HG02938 (cell line): ENCODE data around the gene ATP2B1.
A peak's percentile ranks its signal among the peaks of the same experiment; 100 is the strongest.

ENCODE experiments used
- ATAC-seq: cut with Tn5 transposase; IDR thresholded peaks from one replicate; pipeline ENCODE4 v1.9.1; 2021; ENCODE audit warnings: mild to moderate bottlenecking, moderate library complexity; ENCODE audit not compliant: unreplicated experiment

Gene ATP2B1

GRCh38 chr12:89597770-89598169 is 110.9 kb downstream of the ATP2B1 start:
- ATAC-seq: peak; percentile 67

DNA sequence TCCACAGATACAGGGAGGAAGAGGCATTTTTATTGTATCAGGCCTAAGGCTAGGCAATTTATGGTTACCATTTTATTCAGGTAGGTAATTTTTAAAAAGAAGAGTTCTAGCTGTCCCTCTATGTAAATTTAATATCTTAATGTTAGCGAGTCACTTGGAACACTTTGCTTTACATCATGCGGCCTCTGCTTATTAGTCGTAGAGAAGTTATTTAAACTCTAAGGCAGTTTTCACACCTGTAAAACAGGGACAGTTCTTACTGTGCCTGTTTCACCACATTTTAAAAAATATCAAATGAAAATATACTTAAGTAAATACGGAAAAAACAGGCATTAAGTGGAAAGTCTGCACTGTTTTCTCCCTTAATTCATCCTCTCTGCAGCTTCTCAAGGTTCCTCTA is 111.4 kb downstream of the ATP2B1 start:
- ATAC-seq: no peak

- no peak for ATAC-seq
These were observed 114.8 kb downstream of the ATP2B1 start for GRCh38 chr12:89593873-89594272.

GRCh38 chr12:89593233-89593632 is 115.4 kb downstream of the ATP2B1 start:
- no peak for ATAC-seq

DNA sequence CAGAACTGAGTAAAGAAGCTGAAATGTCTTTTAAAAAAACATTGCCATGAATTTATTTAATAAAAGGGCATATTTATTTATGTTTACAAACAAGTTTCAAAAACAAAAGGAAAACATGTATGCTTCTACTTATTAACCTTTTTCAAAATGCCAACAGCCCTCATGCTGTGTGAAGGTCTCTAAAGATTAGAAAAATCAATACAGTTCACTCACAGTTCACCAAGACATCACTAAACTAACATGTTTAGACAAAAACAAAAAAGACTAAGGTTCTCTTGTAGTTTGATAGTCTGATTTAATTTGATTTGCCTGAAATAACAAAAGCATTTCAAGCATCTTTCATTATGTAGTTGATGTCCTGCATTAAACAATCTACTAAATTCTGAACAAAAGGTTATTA is 118.9 kb downstream of the ATP2B1 start:
- ATAC-seq: no peak

GRCh38 chr12:89578499-89578898 is 130.1 kb downstream of the ATP2B1 start:
- no peak for ATAC-seq

GRCh38 chr12:89576572-89577220 is 131.9 kb downstream of the ATP2B1 start:
- no peak for ATAC-seq

DNA sequence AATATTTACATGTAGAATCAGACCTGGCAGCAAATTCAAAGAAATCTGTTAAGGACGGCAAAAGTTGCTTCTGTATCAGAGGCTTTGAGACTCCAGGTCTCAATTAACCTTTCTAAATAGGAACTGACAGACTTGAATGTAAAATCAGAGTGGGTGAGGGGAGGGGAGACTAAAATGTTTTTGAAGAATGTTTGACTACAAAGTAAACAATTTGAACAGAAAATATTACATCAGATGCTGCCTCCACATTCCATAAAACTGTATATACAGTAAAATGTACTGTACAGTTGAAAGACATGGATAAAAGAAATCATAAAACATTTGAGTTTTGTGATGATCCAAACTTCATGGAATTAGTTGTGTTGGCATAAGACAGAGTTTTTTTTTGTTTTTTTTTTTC is 133.3 kb downstream of the ATP2B1 start:
- no peak for ATAC-seq

DNA sequence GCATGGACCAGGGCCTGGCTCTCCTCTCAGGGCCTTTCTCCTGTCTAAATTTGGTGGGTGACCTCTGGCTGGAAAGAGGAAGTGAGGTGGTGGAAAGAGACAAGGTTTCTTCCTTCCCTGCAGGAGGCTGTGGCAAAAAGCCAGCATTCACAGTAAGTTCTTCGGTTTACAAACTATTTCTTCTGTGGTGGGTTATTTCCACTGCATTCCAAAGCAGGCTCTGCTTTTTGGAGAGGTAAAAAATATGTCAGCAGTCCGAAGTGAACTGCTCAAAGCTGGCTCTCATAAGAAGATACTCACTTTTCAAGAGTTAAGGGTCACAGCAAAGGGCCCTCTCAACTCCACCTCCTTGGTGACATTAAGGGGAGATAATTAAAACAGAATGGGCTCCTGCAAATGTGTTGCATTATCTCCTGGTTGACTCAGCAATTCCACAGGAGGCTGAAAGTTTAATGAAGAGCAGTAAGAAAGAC is 133.9 kb downstream of the ATP2B1 start:
- no peak for ATAC-seq

DNA sequence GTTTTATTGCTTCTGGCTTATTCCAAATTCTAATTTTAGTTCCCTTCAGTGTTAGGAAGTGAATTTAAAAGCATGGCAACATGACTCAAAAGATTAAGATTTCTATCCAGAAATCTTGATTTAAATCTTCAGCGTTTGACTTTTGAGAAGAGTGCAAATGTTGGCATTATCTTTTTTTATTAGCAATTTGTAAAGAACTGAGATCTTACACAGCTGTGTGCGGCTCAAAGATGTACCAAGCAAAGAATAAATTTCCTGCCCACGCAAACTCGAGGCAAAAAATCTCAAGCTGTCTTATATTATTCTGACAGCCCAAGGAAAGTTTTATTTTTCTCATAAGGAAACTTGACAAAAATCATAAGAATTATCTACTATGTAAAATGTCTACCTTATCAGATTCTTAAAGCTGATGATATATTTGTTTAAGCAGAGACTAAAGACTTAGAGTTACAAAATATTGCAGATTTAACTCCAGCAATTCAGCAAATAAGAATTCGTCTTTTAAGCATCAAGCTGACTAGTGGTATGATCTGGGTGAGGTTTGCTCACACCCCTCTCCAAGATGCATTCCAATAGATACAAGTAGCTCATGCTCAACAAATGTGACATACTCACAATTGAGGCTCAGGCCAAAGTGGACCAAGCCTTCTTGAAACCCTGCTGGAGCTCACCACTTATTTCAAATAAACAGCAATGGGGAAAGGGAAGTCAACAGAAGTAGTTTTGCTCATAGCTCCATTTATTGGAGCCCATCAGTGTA is 135.4 kb downstream of the ATP2B1 start:
- no peak for ATAC-seq

DNA sequence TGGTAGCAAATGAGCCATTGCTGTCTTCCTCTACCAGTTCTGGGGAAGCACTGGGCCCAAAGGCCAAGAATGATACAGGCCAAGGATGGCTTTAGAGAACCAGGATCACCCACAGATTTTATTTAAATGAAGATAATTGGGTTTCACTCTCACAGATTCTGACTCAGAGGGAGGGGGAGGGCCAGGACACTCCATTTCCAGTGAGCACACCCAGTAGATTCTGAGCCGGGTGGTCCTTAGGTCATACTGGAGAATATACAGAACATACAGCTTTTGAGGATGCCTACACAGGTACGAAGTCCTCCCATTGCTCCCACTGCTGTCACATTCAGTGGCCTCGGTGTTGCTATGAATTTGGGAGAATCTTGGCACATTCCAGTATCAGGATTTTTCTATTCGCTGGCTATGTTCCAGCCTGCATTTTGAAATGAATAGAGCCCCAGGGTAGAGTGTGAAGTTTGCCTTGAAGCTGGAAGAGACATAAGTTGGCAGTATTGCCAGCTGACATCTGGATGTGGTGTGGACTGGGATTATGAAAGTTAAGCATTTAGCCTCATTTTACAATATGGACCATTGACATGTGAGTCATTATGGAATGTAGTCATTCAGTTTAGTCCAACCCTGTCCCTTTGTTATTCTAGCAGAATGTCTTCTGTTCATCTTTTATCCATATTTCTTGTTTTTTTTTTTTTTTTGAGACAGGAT is 137.0 kb downstream of the ATP2B1 start:
- no peak for ATAC-seq

- ATAC-seq: no peak
These were observed 140.2 kb downstream of the ATP2B1 start for GRCh38 chr12:89568484-89568883.

GRCh38 chr12:89567691-89568239 is 140.9 kb downstream of the ATP2B1 start:
- ATAC-seq: no peak

- no peak for ATAC-seq
These were observed 142.0 kb downstream of the ATP2B1 start for GRCh38 chr12:89566615-89567014.

DNA sequence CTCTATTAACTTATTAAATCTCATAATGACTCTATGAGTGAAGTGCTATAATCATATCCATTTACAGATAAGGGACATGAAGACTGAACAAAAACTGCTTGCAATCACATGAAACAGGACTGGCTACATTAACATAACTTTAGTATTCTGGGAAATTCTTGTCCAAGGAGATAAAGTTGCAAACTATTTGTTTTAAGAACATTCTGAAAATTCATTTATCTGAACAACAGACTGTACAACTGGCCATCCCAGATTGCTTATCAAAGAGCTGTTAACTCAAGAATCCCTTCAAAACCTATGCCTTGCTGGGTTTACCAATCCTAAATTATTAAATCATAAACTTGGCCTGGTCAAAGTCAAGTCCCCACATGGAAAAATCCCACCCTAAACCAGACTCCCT is 143.6 kb downstream of the ATP2B1 start:
- ATAC-seq: no peak

- ATAC-seq: no peak
These were observed 148.9 kb downstream of the ATP2B1 start for GRCh38 chr12:89559753-89560152.

- ATAC-seq: no peak
These were observed 151.7 kb downstream of the ATP2B1 start for GRCh38 chr12:89556976-89557375.

GRCh38 chr12:89552376-89552775 is 156.3 kb downstream of the ATP2B1 start:
- ATAC-seq: no peak

- no peak for ATAC-seq
These were observed 156.9 kb downstream of the ATP2B1 start for GRCh38 chr12:89551747-89552146.

- ATAC-seq: no peak
These were observed 161.5 kb downstream of the ATP2B1 start for GRCh38 chr12:89547101-89547500.

GRCh38 chr12:89546151-89546550 is 162.5 kb downstream of the ATP2B1 start:
- no peak for ATAC-seq
